ENCODE results near the gene MGLL. TPM values are rescaled to one million over a fixed set of nuclear protein-coding genes. Genes with fewer than 3 reads are reported as not detected.

MGLL gene
- total and polyA plus RNA-seq, 2 donors (not counting 1 experiment from before 2014, with no cell fraction given): 1.7 to 6.9 TPM

GRCh38 chr3:127679534-127680145 is 142.7 kb downstream of the MGLL start:
- POLR2A ChIA-PET: interaction anchor here (1.8 kb wide), 1 partner anchor 17 kb away, joined by 10 read pairs; no protein-coding TSS in a partner anchor
- no peak overlapping the region for H3K9ac ChIP-seq (ENCODE audit: low read length)
- 98% methylated on average over 21 of the region's 21 CpGs for WGBS (ENCODE audit: insufficient coverage)
- H3K36me3 ChIP-seq (replicated peaks in 1 of 2; ENCODE audit: control extremely low read depth in 1 of 2, control insufficient read depth in 1 of 2, extremely low read depth in 1 of 2, insufficient read depth in 2 of 2, low read length in 1 of 2): peaks cover 0 to 36% of the 10 kb centered on the region in 2 experiments
- H3K4me3 Mint-ChIP-seq: no peak overlapping the region
- H3K27me3 ChIP-seq (replicated peaks in 1 of 4; ENCODE audit: control extremely low read depth in 1 of 4, control insufficient read depth in 3 of 4, insufficient read depth in 4 of 4, low read length in 3 of 4): no peaks in the 10 kb centered on the region
- no peak overlapping the region for H3K4me3 ChIP-seq (ENCODE audit: control extremely low read depth in 1 of 5, extremely low read depth in 1 of 5, insufficient read depth in 1 of 5, low read depth in 2 of 5, low read length in 4 of 5)
- intact Hi-C loops (cut with micrococcal nuclease): no loop called here
- H3K4me1 Mint-ChIP-seq: peaks cover 28% of the 10 kb centered on the region
- DNase-seq (no peak), ATAC-seq (ENCODE audit: low read depth) (no peak)
- H3K27ac ChIP-seq (ENCODE audit: low read length in 2 of 2): no peak overlapping the region
- peaks cover 0 to 13% (median 5%) of the 10 kb centered on the region in 3 donors for H3K9me3 ChIP-seq (ENCODE audit: control extremely low read depth in 1 of 3, control insufficient read depth in 2 of 3, insufficient read depth in 1 of 3, low read length in 2 of 3)
- H2AFZ ChIP-seq (ENCODE audit: insufficient read depth, low read depth, low read length, poor library complexity, severe bottlenecking): no peak overlapping the region
- CTCF ChIA-PET: interaction anchor here (0.9 to 1.6 kb wide), 3 partner anchors 10 to 27 kb away, joined by 3 to 4 read pairs (median 4); no protein-coding TSS in a partner anchor
- no peaks in the 10 kb centered on the region for H3K27me3 Mint-ChIP-seq
- H3K9me3 Mint-ChIP-seq (ENCODE audit: insufficient read depth): no peaks in the 10 kb centered on the region
- H3K79me2 ChIP-seq (ENCODE audit: control insufficient read depth, insufficient read depth, low read length): no peaks in the 10 kb centered on the region
- H3K4me1 ChIP-seq (ENCODE audit: control insufficient read depth in 2 of 2, insufficient read depth in 2 of 2, low read length in 2 of 2): peaks cover 6 to 13% of the 10 kb centered on the region in 2 donors
- H3K27ac Mint-ChIP-seq: no peak overlapping the region
- no peak for TF ChIP-seq CTCF (IDR thresholded peaks at IDR 0.05)
- no peak overlapping the region for H3K4me2 ChIP-seq (replicated peaks; ENCODE audit: low read depth, low read length, poor library complexity, severe bottlenecking)
- H4K20me1 ChIP-seq (ENCODE audit: control insufficient read depth, insufficient read depth, low read length, poor library complexity, severe bottlenecking): peaks cover 19% of the 10 kb centered on the region

GRCh38 chr3:127678611-127679533 is 143.4 kb downstream of the MGLL start:
- POLR2A ChIA-PET: interaction anchor here (1.8 kb wide), 1 partner anchor 18 kb away, joined by 10 read pairs; no protein-coding TSS in a partner anchor
- Mint-ChIP-seq H3K9me3 (ENCODE audit: insufficient read depth) (no peaks in the 10 kb centered on the region), H3K27me3 (no peaks in the 10 kb centered on the region), H3K4me1 (peaks cover 33% of the 10 kb centered on the region), H3K4me3 (no peak overlapping the region), H3K27ac (no peak overlapping the region)
- Histone ChIP-seq H4K20me1 (ENCODE audit: control insufficient read depth, insufficient read depth, low read length, poor library complexity, severe bottlenecking) (peaks cover 26% of the 10 kb centered on the region), H3K27me3 (replicated peaks in 1 of 4; ENCODE audit: control extremely low read depth in 1 of 4, control insufficient read depth in 3 of 4, insufficient read depth in 4 of 4, low read length in 3 of 4) (no peaks in the 10 kb centered on the region), H3K79me2 (ENCODE audit: control insufficient read depth, insufficient read depth, low read length) (peaks cover 3% of the 10 kb centered on the region), H3K27ac (ENCODE audit: low read length in 2 of 2) (no peak overlapping the region), H3K4me1 (ENCODE audit: control insufficient read depth in 2 of 2, insufficient read depth in 2 of 2, low read length in 2 of 2) (peaks cover 8 to 19% of the 10 kb centered on the region in 2 donors), H3K9me3 (ENCODE audit: control extremely low read depth in 1 of 3, control insufficient read depth in 2 of 3, insufficient read depth in 1 of 3, low read length in 2 of 3) (peaks cover 0 to 13% (median 5%) of the 10 kb centered on the region in 3 donors), H2AFZ (ENCODE audit: insufficient read depth, low read depth, low read length, poor library complexity, severe bottlenecking) (no peak overlapping the region), H3K9ac (ENCODE audit: low read length) (no peak overlapping the region), H3K4me3 (ENCODE audit: control extremely low read depth in 1 of 5, extremely low read depth in 1 of 5, insufficient read depth in 1 of 5, low read depth in 2 of 5, low read length in 4 of 5) (no peak overlapping the region), H3K4me2 (replicated peaks; ENCODE audit: low read depth, low read length, poor library complexity, severe bottlenecking) (no peak overlapping the region), H3K36me3 (replicated peaks in 1 of 2; ENCODE audit: control extremely low read depth in 1 of 2, control insufficient read depth in 1 of 2, extremely low read depth in 1 of 2, insufficient read depth in 2 of 2, low read length in 1 of 2) (peaks cover 0 to 38% of the 10 kb centered on the region in 2 experiments)
- ATAC-seq (ENCODE audit: low read depth) (no peak), DNase-seq (no peak)
- no peak for TF ChIP-seq EZH2 (IDR thresholded peaks at IDR 0.05; ENCODE audit: borderline replicate concordance, insufficient read depth, low read depth, low read length, poor library complexity, severe bottlenecking)
- TF ChIP-seq CTCF (IDR thresholded peaks at IDR 0.05): no peak
- WGBS (ENCODE audit: insufficient coverage): 98% methylated on average over 9 of the region's 12 CpGs
- intact Hi-C loops (cut with micrococcal nuclease): no loop called here
- CTCF ChIA-PET: interaction anchor here (0.9 to 1.0 kb wide), 3 partner anchors 11 to 28 kb away, joined by 3 to 4 read pairs (median 3); no protein-coding TSS in a partner anchor
